GM18498 (cell line): ENCODE results near the gene PLEKHJ1.

Experiments used
- ATAC-seq: cut with Tn5 transposase; IDR thresholded peaks from one replicate; pipeline ENCODE4 v1.9.1; 2021; ENCODE audit warnings: mild to moderate bottlenecking, moderate library complexity; ENCODE audit not compliant: unreplicated experiment

PLEKHJ1 gene

DNA sequence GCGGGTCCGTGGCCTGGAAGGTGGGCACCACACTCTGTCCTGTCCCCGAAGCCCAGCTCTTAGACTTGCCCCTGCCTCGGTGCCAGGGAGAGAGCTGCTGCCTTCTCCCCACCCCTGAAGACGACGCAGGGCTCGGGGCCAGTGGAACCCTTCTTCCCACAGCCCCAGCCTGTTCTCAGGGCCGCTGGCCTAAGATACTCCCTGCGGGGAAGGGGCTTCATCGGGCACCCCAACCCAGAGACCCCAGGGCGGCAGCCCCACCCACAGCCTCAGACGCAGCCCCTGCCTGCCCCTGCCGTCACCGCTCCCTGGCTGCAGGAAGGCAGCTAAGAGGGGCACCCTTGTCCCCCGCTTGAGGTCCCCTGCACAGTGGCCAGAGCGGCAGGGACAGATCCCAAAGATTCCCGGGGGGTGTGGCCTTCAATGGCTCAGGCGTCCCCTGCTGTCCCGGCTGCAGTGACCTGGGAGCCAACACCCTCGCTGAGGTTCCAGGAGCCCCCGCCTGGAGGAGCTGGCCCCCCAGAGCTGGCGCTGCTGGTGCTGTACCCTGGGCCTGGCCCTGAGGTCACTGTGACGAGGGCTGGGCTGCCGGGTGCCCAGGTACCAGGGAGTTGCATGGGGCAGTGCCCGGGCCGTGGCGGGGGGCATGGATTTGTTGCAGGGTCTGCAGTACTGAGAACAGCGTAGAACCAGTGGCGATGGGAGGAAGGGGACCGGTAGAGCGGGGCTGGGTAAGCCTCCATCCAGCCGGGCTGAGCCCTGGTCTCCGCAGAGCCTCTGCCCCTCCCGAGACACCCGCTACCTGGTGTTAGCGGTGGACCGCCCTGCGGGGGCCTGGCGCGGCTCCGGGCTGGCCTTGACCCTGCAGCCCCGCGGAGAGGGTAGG is 14.0 kb upstream of the PLEKHJ1 start:
- ATAC-seq: no peak

DNA sequence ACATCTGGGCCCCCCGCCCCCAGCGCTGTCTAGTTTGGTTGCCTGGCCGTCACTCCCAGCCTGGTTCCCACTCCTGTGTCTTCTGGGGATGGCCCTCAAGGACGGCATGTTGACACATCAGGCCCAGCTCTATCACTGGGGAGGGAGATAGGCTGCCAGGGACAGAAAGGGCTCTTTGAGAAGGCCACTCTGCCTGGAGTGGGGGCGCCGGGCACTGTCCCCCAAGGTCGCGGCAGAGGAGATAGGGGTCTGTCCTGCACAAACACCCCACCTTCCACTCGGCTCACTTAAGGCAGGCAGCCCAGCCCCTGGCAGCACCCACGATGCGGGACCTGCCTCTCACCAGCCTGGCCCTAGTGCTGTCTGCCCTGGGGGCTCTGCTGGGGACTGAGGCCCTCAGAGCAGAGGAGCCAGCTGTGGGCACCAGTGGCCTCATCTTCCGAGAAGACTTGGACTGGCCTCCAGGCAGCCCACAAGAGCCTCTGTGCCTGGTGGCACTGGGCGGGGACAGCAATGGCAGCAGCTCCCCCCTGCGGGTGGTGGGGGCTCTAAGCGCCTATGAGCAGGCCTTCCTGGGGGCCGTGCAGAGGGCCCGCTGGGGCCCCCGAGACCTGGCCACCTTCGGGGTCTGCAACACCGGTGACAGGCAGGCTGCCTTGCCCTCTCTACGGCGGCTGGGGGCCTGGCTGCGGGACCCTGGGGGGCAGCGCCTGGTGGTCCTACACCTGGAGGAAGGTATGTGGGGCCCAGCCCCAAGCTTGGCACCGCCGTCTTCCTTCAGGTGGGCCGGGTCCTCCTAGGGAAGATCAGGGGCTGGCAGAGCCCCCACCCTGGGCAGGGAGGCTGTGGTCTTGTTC is 13.1 kb upstream of the PLEKHJ1 start, which contains the start of gene AMH:
AMH (plus strand) TSS at position 314 of the 857 bp plus-strand sequence; CDS start at position 324, 10 bp downstream.
- ATAC-seq: no peak

DNA sequence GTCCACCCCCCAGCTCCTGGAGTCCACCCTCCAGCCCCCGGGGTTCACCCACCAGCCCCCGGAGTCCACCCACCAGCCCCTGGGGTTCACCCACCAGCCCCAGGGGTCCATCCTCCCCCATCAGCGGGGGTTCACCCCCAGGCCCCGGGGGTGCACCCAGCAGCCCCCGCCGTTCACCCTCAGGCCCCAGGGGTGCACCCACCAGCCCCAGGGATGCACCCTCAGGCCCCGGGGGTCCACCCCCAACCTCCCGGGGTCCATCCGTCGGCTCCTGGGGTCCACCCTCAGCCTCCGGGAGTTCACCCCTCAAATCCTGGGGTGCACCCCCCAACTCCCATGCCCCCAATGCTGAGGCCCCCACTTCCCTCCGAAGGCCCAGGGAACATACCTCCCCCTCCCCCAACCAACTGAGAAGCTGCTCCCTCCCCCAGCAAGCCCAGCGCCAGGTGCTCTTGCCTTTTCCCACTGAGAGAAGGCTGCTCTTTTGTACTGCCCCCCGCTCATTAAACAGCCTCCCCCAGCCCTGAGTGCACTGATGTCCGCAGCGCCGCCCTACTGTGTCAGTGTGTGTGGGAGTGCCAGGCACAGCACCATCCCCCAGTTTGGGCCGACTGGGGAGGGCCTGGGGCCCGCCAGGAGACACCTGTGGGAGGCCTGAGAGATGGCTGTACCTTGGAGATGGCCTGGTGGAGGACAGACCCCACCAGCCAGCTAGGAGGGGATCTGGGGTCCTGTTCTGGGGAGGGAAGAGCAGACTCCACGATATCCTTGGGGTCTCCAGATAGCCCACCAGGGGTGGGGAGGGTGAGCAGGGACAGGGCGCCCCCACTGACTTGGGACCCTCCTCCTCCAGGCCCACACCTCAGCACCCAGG is 12.2 kb upstream of the PLEKHJ1 start:
- no peak for ATAC-seq

DNA sequence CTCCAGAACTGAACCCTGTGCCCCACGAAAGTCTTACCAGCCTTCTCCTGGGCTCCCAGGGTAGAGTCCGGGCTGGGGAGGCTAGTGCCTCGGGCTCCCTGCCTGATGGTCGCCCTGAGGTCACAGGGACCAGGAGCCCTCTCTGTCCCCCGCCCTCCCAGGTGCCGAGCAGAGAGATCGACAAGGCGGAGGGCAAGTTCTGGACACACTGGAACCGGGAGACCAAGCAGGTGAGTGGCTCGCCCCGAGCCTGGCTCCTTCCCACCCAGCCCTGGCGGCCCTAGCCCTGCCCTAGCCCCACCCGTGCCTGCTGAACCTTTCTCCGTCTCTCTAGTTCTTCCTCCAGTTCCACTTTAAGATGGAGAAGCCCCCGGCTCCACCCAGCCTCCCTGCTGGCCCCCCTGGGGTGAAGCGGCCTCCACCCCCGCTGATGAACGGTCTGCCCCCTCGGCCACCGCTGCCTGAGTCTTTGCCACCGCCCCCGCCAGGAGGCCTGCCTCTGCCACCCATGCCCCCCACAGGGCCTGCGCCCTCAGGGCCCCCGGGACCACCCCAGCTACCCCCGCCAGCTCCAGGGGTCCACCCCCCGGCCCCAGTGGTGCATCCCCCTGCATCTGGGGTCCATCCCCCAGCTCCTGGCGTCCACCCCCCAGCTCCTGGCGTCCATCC is 11.4 kb upstream of the PLEKHJ1 start:
- ATAC-seq: no peak

DNA sequence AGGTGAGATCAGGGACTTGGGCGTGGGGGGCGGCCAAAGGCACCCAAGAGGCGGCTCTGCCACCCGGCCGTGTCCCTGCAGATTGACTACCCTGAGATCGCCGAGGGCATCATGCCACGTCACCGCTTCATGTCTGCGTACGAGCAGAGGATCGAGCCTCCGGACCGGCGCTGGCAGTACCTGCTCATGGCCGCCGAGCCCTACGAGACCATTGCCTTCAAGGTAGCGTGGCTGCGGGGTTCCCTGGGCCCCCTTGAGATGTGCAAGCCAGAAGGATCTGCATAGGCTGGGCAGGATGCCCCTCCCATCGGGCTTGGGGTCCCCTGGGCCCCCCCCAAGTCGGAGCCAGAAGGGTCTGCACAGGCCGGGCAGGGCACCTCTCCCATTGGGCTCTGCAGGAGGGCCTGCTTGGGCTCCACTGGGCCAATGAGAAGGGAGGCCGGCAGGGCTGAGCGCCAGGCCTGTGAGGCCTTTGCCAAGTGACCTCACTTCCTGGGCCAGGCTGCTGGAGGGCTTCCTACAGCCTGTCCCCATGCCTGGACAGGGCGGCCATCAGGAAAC is 10.8 kb upstream of the PLEKHJ1 start:
- ATAC-seq: no peak

DNA sequence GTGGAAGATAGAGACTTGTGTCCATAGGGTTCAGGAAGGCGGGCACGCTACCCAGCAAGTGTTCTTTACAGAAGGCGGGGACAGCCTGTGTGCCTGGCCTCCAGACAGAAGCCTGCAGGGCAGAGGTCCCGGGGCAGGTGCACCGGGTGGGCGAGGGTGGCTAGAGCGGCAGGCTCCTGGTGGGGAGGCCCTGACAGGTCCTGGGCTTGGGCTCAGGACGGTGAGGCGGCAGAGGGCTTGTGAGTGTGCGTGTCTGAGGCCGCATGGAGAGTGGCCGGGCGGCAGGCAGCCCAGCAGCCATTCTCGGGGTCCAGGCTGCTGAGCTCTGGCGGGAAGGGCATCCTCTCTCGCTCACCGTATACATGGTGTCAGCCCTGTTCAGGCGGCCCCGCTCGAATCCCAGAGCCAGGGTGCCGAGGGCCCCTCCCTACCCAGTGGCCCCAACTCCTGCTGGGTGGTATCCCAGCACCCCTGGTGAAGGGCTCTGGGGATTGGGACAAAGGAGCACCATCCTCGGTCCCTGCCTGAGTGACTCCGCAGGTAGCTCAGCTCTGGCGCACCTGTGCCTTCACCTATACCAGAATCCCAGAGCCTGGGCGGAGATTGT is 10.0 kb upstream of the PLEKHJ1 start:
- no peak for ATAC-seq

DNA sequence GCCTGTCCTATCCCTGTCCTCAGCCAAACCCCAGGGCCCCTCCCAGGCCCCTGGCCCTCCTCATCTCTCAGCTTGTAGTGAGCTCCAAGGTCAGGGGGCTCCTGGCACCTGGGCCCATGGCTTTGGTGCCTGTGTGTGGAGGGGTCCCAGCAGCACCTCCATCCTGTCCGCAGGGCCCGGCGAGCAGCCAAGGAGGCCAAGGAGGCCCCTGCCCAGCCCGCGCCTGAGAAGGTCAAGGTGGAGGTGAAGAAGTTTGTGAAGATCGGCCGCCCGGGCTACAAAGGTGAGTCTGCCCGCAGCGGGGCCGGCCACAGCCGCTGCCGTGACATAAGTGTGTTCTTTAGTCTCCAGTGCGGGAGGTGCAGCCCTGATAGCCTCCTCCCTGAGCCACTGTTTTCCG is 9.1 kb upstream of the PLEKHJ1 start:
- ATAC-seq: no peak

DNA sequence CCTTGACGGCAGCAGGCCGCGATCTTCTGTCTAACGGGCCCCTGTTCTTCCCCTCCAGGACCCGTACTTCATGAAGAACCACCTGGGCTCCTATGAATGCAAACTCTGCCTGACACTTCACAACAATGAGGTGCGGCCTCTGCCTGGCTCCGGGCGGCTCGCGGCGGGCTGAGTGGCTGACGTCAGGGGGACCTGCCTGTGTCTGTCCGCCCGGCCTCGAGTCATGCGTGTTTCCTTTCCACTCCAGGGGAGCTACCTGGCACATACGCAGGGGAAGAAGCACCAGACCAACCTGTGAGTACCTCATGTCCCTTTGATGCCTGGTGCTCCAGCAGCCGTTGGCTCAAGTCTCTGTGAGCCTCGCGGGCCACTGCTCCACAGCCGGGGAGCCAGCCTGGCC is 8.4 kb upstream of the PLEKHJ1 start:
- ATAC-seq: no peak

DNA sequence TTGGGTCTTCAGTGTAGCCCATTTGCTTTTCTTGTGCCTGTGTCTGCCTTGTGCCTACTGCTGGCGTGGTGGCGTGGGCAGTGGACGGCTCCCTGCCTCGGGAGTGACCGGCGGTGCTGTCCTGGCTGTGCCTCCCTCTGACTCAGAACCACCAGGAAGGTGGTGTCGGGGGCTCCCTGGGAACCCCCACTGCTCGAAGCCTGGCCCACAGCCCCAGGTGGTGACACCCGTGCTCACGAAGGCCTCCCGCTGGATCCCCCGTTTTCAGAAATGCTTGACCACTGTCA is 7.9 kb upstream of the PLEKHJ1 start:
- no peak for ATAC-seq

DNA sequence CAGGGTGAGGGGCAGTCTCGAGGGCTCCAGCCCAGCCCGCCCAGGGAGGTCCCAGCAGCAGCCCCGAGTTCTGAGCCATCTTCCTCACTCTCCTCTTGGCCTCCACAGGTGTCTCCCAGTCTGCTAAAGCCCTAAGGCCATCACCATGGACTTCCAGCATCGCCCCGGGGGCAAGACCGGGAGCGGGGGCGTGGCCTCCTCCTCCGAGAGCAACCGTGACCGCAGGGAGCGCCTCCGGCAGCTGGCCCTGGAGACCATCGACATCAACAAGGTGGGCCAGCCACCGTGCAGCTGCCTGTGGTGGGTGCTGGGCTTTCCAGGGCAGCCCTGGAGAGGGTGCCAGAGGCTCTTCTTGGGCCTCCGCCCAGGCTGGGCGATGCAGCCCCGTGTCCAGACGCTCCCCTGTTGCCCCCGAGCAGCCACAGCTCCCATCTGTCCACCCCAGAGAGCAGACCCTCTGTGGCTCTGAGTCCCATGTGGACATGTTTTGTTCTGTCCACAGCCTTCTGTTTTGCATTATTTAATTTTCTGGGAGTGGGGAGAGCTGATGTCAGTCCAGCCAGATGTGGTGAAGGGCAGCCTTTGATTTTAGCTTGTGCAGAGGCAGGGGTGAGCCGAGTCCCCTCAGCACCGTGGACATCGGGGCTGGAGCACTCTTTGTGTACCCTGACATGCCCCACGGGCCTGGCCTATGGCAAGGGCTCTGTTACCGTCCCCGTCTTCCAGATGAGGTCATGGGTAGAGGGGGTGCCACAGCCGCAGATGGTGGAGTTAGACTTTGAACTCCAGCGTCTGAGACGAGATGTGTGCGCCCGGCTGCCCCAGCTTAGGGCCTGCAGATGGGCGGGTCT is 7.4 kb upstream of the PLEKHJ1 start:
- no peak for ATAC-seq

DNA sequence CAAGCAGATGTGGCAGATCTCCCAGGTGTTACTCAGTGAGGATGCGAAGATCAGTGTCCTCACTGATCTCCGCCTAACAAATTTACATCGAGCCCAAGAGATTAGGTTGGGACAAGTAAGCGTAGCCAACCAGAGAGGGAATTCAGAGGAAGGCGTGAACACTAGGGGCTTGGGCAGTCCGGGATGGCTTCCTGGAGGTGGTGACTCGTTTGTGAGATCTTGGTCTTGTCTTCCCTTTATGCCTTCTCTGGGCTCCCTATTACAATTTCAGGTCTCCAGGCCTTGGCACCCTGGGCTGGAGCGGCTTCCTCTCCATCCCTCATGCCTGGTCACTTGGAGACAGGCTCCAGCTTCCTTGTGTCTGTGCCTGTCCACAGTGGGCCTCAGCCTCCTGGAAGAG is 6.7 kb upstream of the PLEKHJ1 start:
- no peak for ATAC-seq

DNA sequence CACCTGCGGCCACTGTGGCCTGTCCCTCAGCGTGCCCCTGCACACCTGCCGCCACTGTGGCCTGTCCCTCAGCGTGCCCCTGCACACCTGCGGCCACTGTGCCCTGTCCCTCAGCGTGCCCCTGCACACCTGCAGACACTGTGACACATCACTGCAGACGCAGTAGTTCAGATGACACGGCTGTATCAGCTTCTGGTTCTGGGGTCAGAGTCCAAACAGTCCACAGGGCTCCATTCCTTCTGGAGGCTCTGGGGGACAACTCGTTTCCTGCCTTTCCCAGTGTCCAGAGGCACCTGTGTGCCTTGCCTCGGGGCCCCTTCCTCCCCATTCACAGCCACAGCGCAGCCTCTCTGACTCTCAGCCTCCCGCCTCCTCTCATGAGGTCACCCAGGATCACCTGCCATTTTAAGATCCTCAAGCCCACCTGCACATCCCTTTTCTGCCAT is 6.0 kb upstream of the PLEKHJ1 start:
- ATAC-seq: no peak

DNA sequence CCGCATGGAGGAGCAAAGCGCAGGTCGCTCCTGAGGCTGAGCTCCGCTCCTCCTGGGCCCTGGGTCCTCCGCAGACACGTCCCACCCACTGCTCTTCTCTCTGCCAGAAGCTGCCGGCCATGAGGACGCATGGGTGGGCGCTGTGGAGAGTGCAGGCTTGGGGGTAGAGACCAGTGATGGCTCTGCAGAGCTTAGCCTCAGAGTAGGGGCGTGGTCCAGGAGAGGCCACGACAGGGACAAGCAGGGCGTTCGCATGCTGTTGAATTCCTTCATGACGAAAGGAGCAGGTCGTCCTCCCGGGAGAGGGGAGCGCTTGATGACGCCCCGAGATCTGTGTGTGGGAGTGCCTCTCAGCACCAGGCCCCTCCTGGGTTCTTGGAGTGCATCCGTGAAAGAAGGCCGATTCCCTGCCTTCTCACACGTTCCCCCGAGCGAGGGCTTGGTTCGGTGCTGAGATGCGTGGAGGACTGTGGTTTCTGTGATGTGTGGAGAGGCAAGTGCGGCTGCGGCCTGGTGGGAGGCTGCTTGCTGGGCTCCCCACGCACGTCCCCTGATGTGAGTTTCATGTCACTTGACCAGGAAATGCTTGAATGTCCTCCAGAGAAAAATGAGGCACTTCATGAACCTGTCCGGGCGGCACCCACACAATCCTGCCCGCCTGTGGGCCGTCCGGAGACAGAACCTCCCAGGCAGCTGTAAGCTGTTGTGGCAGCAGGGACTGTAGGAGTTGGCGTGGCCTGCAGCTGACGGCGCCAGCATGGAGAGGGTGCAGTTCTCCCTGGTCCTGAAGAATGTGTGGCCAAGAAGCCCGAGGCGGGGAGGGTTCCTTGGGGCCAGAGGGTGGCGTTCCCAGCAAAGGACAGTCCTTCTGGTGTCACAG is 5.0 kb upstream of the PLEKHJ1 start:
- ATAC-seq: no peak

DNA sequence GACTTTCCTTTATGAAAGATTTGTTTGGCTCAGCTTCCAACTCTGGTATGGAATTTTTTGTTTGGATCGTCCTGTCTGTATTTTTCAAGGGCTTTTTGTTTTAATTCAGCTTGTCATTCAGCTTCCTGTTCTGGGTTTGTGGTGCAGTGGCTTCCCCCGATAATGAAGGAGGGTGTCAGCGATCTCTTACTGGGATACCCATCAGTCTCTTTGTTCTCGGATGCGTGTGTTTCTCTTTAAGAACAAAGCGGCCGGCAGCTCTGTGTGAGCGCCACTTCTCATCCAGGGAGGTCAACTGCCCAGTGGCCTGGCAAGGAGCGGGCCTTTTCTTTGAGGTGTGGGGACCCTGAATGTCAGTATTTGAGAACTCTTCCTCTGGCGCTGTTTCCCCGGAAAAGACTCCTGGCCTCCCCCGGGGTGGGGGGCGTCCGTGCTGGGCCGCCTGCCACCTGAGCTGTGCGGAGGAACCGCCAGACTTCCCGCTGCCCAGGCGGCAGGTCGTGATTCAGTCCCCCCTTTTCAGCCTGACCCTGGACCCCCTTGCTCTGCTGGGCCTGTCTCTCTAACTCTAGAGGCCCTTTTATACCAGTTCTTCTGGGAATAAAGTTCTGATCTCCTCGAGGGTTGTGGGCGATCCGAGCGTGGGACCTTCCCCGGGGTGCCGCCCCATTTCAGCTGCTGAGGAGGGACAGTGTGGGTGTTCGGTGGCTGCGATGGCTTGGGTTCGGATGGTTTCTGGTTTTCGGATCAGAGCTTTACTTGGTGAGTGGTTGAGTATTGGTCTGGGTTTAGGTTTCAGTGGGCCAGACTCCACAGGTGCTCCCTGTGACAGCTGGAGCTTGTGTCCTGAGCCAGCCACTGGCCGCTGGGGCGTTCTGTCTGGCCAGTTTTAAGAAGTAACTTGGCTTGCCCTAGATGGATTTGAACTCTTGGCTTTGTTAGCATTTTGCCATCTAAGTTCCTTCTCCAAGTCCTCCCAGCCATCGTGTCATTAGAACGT is 3.9 kb upstream of the PLEKHJ1 start:
- no peak for ATAC-seq

DNA sequence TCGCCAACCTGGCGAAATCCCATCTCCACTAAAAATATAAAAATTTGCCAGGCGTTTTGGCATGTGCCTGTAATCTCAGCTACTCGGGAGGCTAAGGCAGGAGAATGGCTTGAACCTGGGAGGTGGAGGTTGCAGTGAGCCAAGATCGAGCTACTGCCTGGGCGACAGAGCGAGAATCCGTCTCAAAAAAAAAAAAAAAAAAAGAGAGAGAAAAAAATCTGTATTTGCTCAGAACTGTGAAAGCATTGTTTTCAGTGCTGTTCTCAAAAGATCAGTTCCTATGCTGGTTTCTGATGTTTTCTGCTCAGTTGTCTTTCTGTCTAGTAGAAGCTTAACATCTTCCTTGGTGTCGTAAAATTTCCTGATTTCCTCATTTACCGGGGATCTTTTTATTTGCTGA is 3.0 kb upstream of the PLEKHJ1 start:
- no peak for ATAC-seq

DNA sequence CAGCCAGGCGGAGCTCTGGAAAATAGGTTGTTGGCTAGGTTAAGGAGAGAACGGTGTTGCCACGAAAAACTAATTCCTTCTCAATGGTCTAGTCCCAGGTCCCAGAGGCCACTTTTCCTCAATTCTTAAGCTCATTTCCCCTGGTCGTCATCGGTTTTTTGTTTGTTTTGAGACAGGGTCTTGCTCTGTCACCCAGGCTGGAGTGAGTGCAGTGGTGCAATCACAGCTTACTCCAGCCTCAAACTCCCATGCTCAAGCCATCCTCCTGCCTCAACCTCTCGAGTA is 1.7 kb upstream of the PLEKHJ1 start:
- ATAC-seq: no peak
